ENCODE results near the gene LRRFIP2.

DNA sequence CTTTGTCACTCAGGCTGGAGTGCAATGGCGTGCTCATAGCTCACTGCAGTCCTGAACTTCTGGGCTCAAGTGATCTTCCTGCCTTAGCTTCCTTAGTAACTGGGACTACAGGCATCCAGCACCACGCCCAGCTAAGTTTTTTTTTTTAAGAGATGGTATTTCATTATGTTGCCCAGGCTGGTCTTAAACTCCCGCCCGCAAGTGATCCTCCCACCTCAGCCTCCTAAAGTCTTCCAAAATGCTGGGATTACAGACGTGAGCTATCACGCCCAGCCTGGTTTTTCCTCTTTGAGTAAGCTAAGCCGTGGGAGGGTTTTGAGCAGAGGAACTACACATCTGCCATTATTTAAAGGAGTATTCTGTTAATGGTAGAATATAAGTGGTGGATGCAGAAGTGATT, 7.4 kb upstream of the LRRFIP2 start:
- TF ChIP-seq, protein P1, sequence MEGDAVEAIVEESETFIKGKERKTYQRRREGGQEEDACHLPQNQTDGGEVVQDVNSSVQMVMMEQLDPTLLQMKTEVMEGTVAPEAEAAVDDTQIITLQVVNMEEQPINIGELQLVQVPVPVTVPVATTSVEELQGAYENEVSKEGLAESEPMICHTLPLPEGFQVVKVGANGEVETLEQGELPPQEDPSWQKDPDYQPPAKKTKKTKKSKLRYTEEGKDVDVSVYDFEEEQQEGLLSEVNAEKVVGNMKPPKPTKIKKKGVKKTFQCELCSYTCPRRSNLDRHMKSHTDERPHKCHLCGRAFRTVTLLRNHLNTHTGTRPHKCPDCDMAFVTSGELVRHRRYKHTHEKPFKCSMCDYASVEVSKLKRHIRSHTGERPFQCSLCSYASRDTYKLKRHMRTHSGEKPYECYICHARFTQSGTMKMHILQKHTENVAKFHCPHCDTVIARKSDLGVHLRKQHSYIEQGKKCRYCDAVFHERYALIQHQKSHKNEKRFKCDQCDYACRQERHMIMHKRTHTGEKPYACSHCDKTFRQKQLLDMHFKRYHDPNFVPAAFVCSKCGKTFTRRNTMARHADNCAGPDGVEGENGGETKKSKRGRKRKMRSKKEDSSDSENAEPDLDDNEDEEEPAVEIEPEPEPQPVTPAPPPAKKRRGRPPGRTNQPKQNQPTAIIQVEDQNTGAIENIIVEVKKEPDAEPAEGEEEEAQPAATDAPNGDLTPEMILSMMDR (IDR thresholded peaks at IDR 0.05): no peak
- no peak for TF ChIP-seq POLR2A (IDR thresholded peaks at IDR 0.05)
- no peak for TF ChIP-seq EP300 (IDR thresholded peaks at IDR 0.05)
